Measurements from ENCODE around the gene PRRX2. TPM values are rescaled to one million over a fixed set of nuclear protein-coding genes. Genes with fewer than 3 reads are reported as not detected.

Gene PRRX2
- total and polyA plus RNA-seq, 2 of the 13 experiments (the other 11 are each of a cell fraction or from before 2014, with no cell fraction given) = 0.05 TPM; not detected in 1

GRCh38 chr9:129626079-129626624 is 39.3 kb upstream of the PRRX2 start, which contains the start of gene NTMT1:
Gene NTMT1, plus strand, starts transcription at chr9:129626163. Its CDS starts 6,541 bp downstream, at chr9:129632704.
- Histone ChIP-seq H3K4me3 (replicated peaks in 1 of 3; ENCODE audit: insufficient read depth in 1 of 3, low read depth in 2 of 3, low read length in 3 of 3) (peak within 1 kb of the TSS; percentile 69 to 89 (median 85)), H2AFZ (ENCODE audit: low read length) (no peak within 1 kb of the TSS), H3K27ac (ENCODE audit: extremely low read length, insufficient read depth, low read length) (peak within 1 kb of the TSS; percentile 95), H3K79me2 (ENCODE audit: insufficient read depth, low read length) (peaks cover 51% of the 10 kb centered on the region), H3K4me2 (ENCODE audit: low read depth, low read length) (peak within 1 kb of the TSS; percentile 98), H3K4me1 (ENCODE audit: insufficient read depth, low read length) (peaks cover 72% of the 10 kb centered on the region), H3K9ac (ENCODE audit: insufficient read depth, low read depth, low read length) (peak within 1 kb of the TSS; percentile 92), H4K20me1 (ENCODE audit: insufficient read depth, low read length) (peaks cover 44% of the 10 kb centered on the region), H3K36me3 (replicated peaks in 1 of 2; ENCODE audit: control insufficient read depth in 1 of 2, insufficient read depth in 2 of 2, low read length in 2 of 2) (peaks cover 3 to 27% of the 10 kb centered on the region in 2 experiments), H3K27me3 (ENCODE audit: control insufficient read depth in 1 of 2, insufficient read depth in 2 of 2, low read length in 2 of 2) (peaks cover 0 to 9% of the 10 kb centered on the region in 2 experiments; a peak in 2 of 5 replicates), H3K9me3 (ENCODE audit: low read length) (no peaks in the 10 kb centered on the region)
- peak; percentile 67 for ATAC-seq
- 1% methylated on average over 20 of the region's 55 CpGs for WGBS (ENCODE audit: low lambda C conversion rate)
- DNase-seq (ENCODE audit: low spot score) = peak; percentile 58
- intact Hi-C loops (cut with micrococcal nuclease; ENCODE audit: unreplicated experiment) (loop anchor here (10.0 kb wide), 1 partner anchor 451 kb away; the partner anchor contains the start of gene IER5L), in situ Hi-C loops (cut with HindIII; ENCODE audit: extremely low pct_ligation_motif_present, low pct_unique_long_range_greater_than_20kb) (no loop called here)
- TSS peak; percentile 73 for BruUV-seq (replicated peaks)
- POLR2A ChIA-PET = interaction anchor here (0.5 to 4.0 kb wide), 19 partner anchors 9 to 678 kb away, joined by 3 to 50 read pairs (median 4); partner anchors contain the start of genes CRAT and IER5L
- CTCF ChIA-PET (ENCODE audit: low intra/inter-chr PET ratio, low total read pairs) = no interaction called here
- no peak for FAIRE-seq
- TF ChIP-seq TGIF2 (CRISPR knock-in tag; IDR thresholded peaks at IDR 0.05) (peak; percentile 88; the same call in 1 of the 2 replicates), ZNF790 (CRISPR knock-in tag; IDR thresholded peaks at IDR 0.05; ENCODE audit: borderline replicate concordance) (peak; percentile 84; the same call in 1 of the 2 replicates), FOSL2 (CRISPR knock-in tag; IDR thresholded peaks at IDR 0.05) (peak; percentile 46; the same call in 1 of the 2 replicates), SNAI1 (CRISPR knock-in tag; IDR thresholded peaks at IDR 0.05; ENCODE audit: borderline replicate concordance) (0 out of 2 replicates have a peak, but pooled peaks have one; percentile 38), ZNF557 (CRISPR knock-in tag; IDR thresholded peaks at IDR 0.05) (no peak; the same call in 1 of the 2 replicates), ZNF816 (CRISPR knock-in tag; IDR thresholded peaks at IDR 0.05; ENCODE audit: borderline replicate concordance) (0 out of 2 replicates have a peak, but pooled peaks have one; percentile 63), DBP (CRISPR knock-in tag; IDR thresholded peaks at IDR 0.05; ENCODE audit: not compliant biosample characterization) (no peak), POGK (CRISPR knock-in tag; conservative IDR thresholded peaks at IDR 0.05) (peak; percentile 63), FOXA3 (CRISPR knock-in tag; IDR thresholded peaks at IDR 0.05) (peak; percentile 38; the same call in 1 of the 2 replicates), HOXA3 (CRISPR knock-in tag; IDR thresholded peaks at IDR 0.05) (peak; percentile 78), ZNF550 (CRISPR knock-in tag; IDR thresholded peaks at IDR 0.05; ENCODE audit: borderline replicate concordance) (no peak), RBFOX2 (IDR thresholded peaks at IDR 0.05; ENCODE audit: low read depth, low read length) (peak; percentile 98), AGO2 (optimal IDR thresholded peaks at IDR 0.05; ENCODE audit: low read depth, low read length) (peak; percentile 95), ZNF230 (CRISPR knock-in tag; IDR thresholded peaks at IDR 0.05) (peak; percentile 69; the same call in 1 of the 2 replicates), ESRRA (CRISPR knock-in tag; IDR thresholded peaks at IDR 0.05; ENCODE audit: low read depth) (peak; percentile 28; the same call in 1 of the 2 replicates), HDAC1 (CRISPR knock-in tag; IDR thresholded peaks at IDR 0.05) (peak; percentile 88), SP1 (IDR thresholded peaks at IDR 0.05) (peak; percentile 17; the same call in 1 of the 2 replicates), SP1 (CRISPR knock-in tag; IDR thresholded peaks at IDR 0.05) (peak; percentile 87), ZNF451 (CRISPR knock-in tag; IDR thresholded peaks at IDR 0.05) (peak; percentile 53; the same call in 1 of the 2 replicates), THAP8 (CRISPR knock-in tag; IDR thresholded peaks at IDR 0.05; ENCODE audit: borderline replicate concordance) (no peak)

Data from HepG2 (cell line).